ENCODE data around the gene TBX2. TPM values are rescaled to one million over a fixed set of nuclear protein-coding genes. Genes with fewer than 3 reads are reported as not detected.

TBX2 gene
- total RNA-seq, 4 donors from 2014 or later, result 23.2 to 42.0 (median 26.5) TPM

GRCh38 chr17:61402978-61403800 lies 3.5 kb downstream of the TBX2 start:
- WGBS, 2 donors, result 27 to 29% methylated on average over 52 to 55 of the region's 55 CpGs
- TF ChIP-seq POLR2A (IDR thresholded peaks at IDR 0.05) (no peak), EP300 (IDR thresholded peaks at IDR 0.05) (peak in 1 of 2 donors; percentile 21)
- peak in 1 of 2 donors; percentile 3 for DNase-seq (ENCODE audit: low spot score in 2 of 2)
- Histone ChIP-seq H3K27me3 (peaks cover 3 to 57% of the 10 kb centered on the region in 2 donors), H3K4me3 (peak overlapping the region; percentile 25 to 74 (median 45)), H3K36me3 (peaks cover 0 to 35% (median 0%) of the 10 kb centered on the region in 3 donors), H3K4me1 (peaks cover 0 to 80% (median 29%) of the 10 kb centered on the region in 4 donors), H3K9me3 (no peaks in the 10 kb centered on the region), H3K27ac (peak overlapping the region; percentile 19 to 96 (median 90))

GRCh38 chr17:61403801-61404662 lies 4.4 kb downstream of the TBX2 start:
- Histone ChIP-seq H3K36me3 (peaks cover 0 to 38% (median 0%) of the 10 kb centered on the region in 3 donors), H3K9me3 (no peaks in the 10 kb centered on the region), H3K27ac (peak overlapping the region; percentile 21 to 96 (median 90)), H3K4me3 (peak overlapping the region; percentile 25 to 74 (median 45)), H3K27me3 (peaks cover 3 to 58% of the 10 kb centered on the region in 2 donors), H3K4me1 (peaks cover 0 to 80% (median 30%) of the 10 kb centered on the region in 4 donors)
- TF ChIP-seq POLR2A (IDR thresholded peaks at IDR 0.05) (no peak), EP300 (IDR thresholded peaks at IDR 0.05) (peak in 1 of 2 donors; percentile 37)
- 23 to 53% methylated on average over 27 to 51 of the region's 66 CpGs for WGBS, 2 donors
- peak in 1 of 2 donors; percentile 12 for DNase-seq (ENCODE audit: low spot score in 2 of 2)

GRCh38 chr17:61404663-61404912 lies 4.9 kb downstream of the TBX2 start:
- Histone ChIP-seq H3K4me3 (peak overlapping the region; percentile 25 to 74 (median 45)), H3K36me3 (peaks cover 0 to 38% (median 0%) of the 10 kb centered on the region in 3 donors), H3K9me3 (no peaks in the 10 kb centered on the region), H3K27me3 (peaks cover 1 to 55% of the 10 kb centered on the region in 2 donors), H3K27ac (peak overlapping the region; percentile 21 to 96 (median 90)), H3K4me1 (peaks cover 0 to 78% (median 25%) of the 10 kb centered on the region in 4 donors)
- TF ChIP-seq POLR2A (IDR thresholded peaks at IDR 0.05) (no peak), EP300 (IDR thresholded peaks at IDR 0.05) (no peak), CTCF (IDR thresholded peaks at IDR 0.05) (no peak)
- 21 to 29% methylated on average over 9 to 27 of the region's 27 CpGs for WGBS, 2 donors
- no peak for DNase-seq (ENCODE audit: low spot score in 2 of 2)

- H3K36me3 ChIP-seq, result peaks cover 0 to 38% (median 0%) of the 10 kb centered on the region in 3 donors
- H3K4me3 ChIP-seq, result peak overlapping the region; percentile 25 to 74 (median 45)
- peak overlapping the region; percentile 21 to 96 (median 90) for H3K27ac ChIP-seq
- peak in 1 of 2 donors; percentile 13 for DNase-seq (ENCODE audit: low spot score in 2 of 2)
- 50 to 67% methylated on average over 42 to 62 of the region's 71 CpGs for WGBS, 2 donors
- peaks cover 0 to 81% (median 28%) of the 10 kb centered on the region in 4 donors for H3K4me1 ChIP-seq
- H3K27me3 ChIP-seq, result peaks cover 0 to 55% of the 10 kb centered on the region in 2 donors
- TF ChIP-seq POLR2A (IDR thresholded peaks at IDR 0.05) (no peak), CTCF (IDR thresholded peaks at IDR 0.05) (no peak), EP300 (IDR thresholded peaks at IDR 0.05) (no peak)
- H3K9me3 ChIP-seq, result no peaks in the 10 kb centered on the region
Measured at GRCh38 chr17:61404913-61405685, 5.5 kb downstream of the TBX2 start.

- Histone ChIP-seq H3K27ac (peak overlapping the region in 3 of 4 donors; percentile 89 to 96 (median 91)), H3K4me3 (peak overlapping the region in 1 of 4 donors; percentile 74), H3K27me3 (peaks cover 0 to 51% of the 10 kb centered on the region in 2 donors), H3K36me3 (peaks cover 0 to 38% (median 0%) of the 10 kb centered on the region in 3 donors), H3K4me1 (peaks cover 0 to 86% (median 33%) of the 10 kb centered on the region in 4 donors), H3K9me3 (no peaks in the 10 kb centered on the region)
- TF ChIP-seq CTCF (IDR thresholded peaks at IDR 0.05), result no peak
- 49 to 68% methylated on average over 27 to 37 of the region's 37 CpGs for WGBS, 2 donors
- DNase-seq (ENCODE audit: low spot score in 2 of 2), result peak in 1 of 2 donors; percentile 11
Measured at GRCh38 chr17:61405686-61406536, 6.3 kb downstream of the TBX2 start.
